DMS79 treated with DMSO at 0.1 percent for 48 hours (cell line): ENCODE measurements around the gene PACRG.

Experiments used
- DNase-seq: peaks from one replicate; lab custom pipeline; 2025; lab: John Stamatoyannopoulos, UW

Gene PACRG

GRCh38 chr6:162710936-162711335 lies 16.8 kb upstream of the PACRG start:
- DNase-seq: no peak

- DNase-seq: no peak
Observed at GRCh38 chr6:162711376-162711775, 16.4 kb upstream of the PACRG start.

GRCh38 chr6:162712694-162713093 lies 15.1 kb upstream of the PACRG start:
- no peak for DNase-seq

- no peak for DNase-seq
Observed at GRCh38 chr6:162713974-162714780, 13.6 kb upstream of the PACRG start.

- DNase-seq: no peak
Observed at GRCh38 chr6:162715601-162716000, 12.2 kb upstream of the PACRG start.

GRCh38 chr6:162719528-162719927 lies 8.2 kb upstream of the PACRG start:
- DNase-seq: no peak

GRCh38 chr6:162721404-162721687 lies 6.4 kb upstream of the PACRG start:
- DNase-seq: no peak

GRCh38 chr6:162722226-162722625 lies 5.5 kb upstream of the PACRG start:
- DNase-seq: no peak

- DNase-seq: no peak
Observed at GRCh38 chr6:162722633-162723032, 5.1 kb upstream of the PACRG start.

- DNase-seq: no peak
Observed at GRCh38 chr6:162726947-162727321, 840 bp upstream of the PACRG start.

GRCh38 chr6:162728197-162728596 lies 423 bp downstream of the PACRG start:
- DNase-seq: no peak

- DNase-seq: no peak
Observed at GRCh38 chr6:162728706-162729105, 932 bp downstream of the PACRG start.

- no peak for DNase-seq
Observed at GRCh38 chr6:162730502-162730901, 2.7 kb downstream of the PACRG start.

- no peak for DNase-seq
Observed at GRCh38 chr6:162733489-162733888, 5.7 kb downstream of the PACRG start.

- DNase-seq: no peak
Observed at GRCh38 chr6:162736961-162737360, 9.2 kb downstream of the PACRG start.

- no peak for DNase-seq
Observed at GRCh38 chr6:162750776-162751175, 23.0 kb downstream of the PACRG start.

GRCh38 chr6:162751211-162751859 lies 23.6 kb downstream of the PACRG start:
- DNase-seq: no peak

GRCh38 chr6:162753775-162754174 lies 26.0 kb downstream of the PACRG start:
- no peak for DNase-seq

GRCh38 chr6:162770136-162770535 lies 42.4 kb downstream of the PACRG start:
- no peak for DNase-seq

- no peak for DNase-seq
Observed at GRCh38 chr6:162770955-162771354, 43.2 kb downstream of the PACRG start.

GRCh38 chr6:162772466-162772865 lies 44.7 kb downstream of the PACRG start:
- no peak for DNase-seq

- DNase-seq: no peak
Observed at GRCh38 chr6:162773996-162774395, 46.2 kb downstream of the PACRG start.

- DNase-seq: no peak
Observed at GRCh38 chr6:162777091-162777490, 49.3 kb downstream of the PACRG start.

- DNase-seq: no peak
Observed at GRCh38 chr6:162778603-162779002, 50.8 kb downstream of the PACRG start.
